SK-N-SH treated with all-trans-retinoic acid at 6 μM for 48 hours (cell line): Measurements from ENCODE around the gene MAML2.

Source experiments
- ATAC-seq: fragments of 200-7000 bp; cut with Tn5 transposase; 3 replicates; pipeline ENCODE4 v1.9.1; 2020; ENCODE audit warnings: mild to moderate bottlenecking, moderate library complexity
- ARNTL ChIP-seq: fragments of 450-650 bp; formaldehyde crosslinking; IDR thresholded peaks from 2 replicates; pipeline ENCODE4 v1.5.0; 2020; ENCODE audit warnings: low read depth, mild to moderate bottlenecking, moderate library complexity, borderline replicate concordance
- BACH2 ChIP-seq: fragments of 250-450 bp; sonication (Bioruptor Pico); IDR thresholded peaks from 2 replicates; pipeline ENCODE4 v1.9.0; 2021; ENCODE audit warnings: mild to moderate bottlenecking, borderline replicate concordance
- ESRRG ChIP-seq: fragments of 250-450 bp; sonication (Bioruptor Pico); IDR thresholded peaks from 2 replicates; pipeline ENCODE4 v1.6.1; 2021; ENCODE audit warnings: mild to moderate bottlenecking
- GLIS3 ChIP-seq: fragments of 250-450 bp; sonication (Bioruptor Pico); IDR thresholded peaks from 2 replicates; pipeline ENCODE4 v1.5.0; 2020; ENCODE audit warnings: mild to moderate bottlenecking, moderate library complexity
- ISL1 ChIP-seq: fragments of 250-450 bp; sonication (Bioruptor Pico); IDR thresholded peaks from 2 replicates; pipeline ENCODE4 v2.1.2; 2022; ENCODE audit warnings: mild to moderate bottlenecking, moderate library complexity
- OSR1 ChIP-seq: fragments of 250-450 bp; sonication (Bioruptor Pico); IDR thresholded peaks from 2 replicates; pipeline ENCODE4 v1.8.0; 2022; ENCODE audit warnings: moderate library complexity, mild to moderate bottlenecking, inconsistent platforms
- PPARA ChIP-seq: fragments of 250-450 bp; sonication (Bioruptor Pico); IDR thresholded peaks from 2 replicates; pipeline ENCODE4 v1.5.0; 2020; ENCODE audit warnings: mild to moderate bottlenecking, borderline replicate concordance
- RARB ChIP-seq: fragments of 250-450 bp; sonication (Bioruptor Pico); IDR thresholded peaks from 2 replicates; pipeline ENCODE4 v1.8.0; 2021; ENCODE audit warnings: mild to moderate bottlenecking, moderate library complexity
- SNAI2 ChIP-seq: fragments of 250-450 bp; sonication (Bioruptor Pico); IDR thresholded peaks from 2 replicates; pipeline ENCODE4 v1.5.0; 2020; ENCODE audit warnings: mild to moderate bottlenecking, moderate library complexity
- TCF4 ChIP-seq: fragments of 250-450 bp; sonication (Bioruptor Pico); IDR thresholded peaks from 2 replicates; pipeline ENCODE4 v1.8.0; 2021; ENCODE audit warnings: mild to moderate bottlenecking, moderate library complexity, borderline replicate concordance
- TOX ChIP-seq: fragments of 250-450 bp; sonication (Bioruptor Pico); IDR thresholded peaks from 2 replicates; pipeline ENCODE4 v1.8.0; 2021; ENCODE audit warnings: mild to moderate bottlenecking, moderate library complexity, borderline replicate concordance
- ZFP3 ChIP-seq: fragments of 250-450 bp; sonication (Bioruptor Pico); IDR thresholded peaks from 2 replicates; pipeline ENCODE4 v1.5.0; 2020; ENCODE audit warnings: mild to moderate bottlenecking, moderate library complexity
- ZNF565 ChIP-seq: fragments of 450-650 bp; formaldehyde crosslinking; conservative IDR thresholded peaks from 2 replicates; pipeline ENCODE4 v1.5.0; 2020; ENCODE audit warnings: low read depth, mild to moderate bottlenecking, moderate library complexity
- ZNF70 ChIP-seq: fragments of 450-650 bp; formaldehyde crosslinking; IDR thresholded peaks from 2 replicates; pipeline ENCODE4 v1.5.0; 2020; ENCODE audit warnings: mild to moderate bottlenecking, moderate library complexity
- ZNF8 ChIP-seq: fragments of 450-650 bp; formaldehyde crosslinking; IDR thresholded peaks from 2 replicates; pipeline ENCODE4 v1.5.0; 2020; ENCODE audit warnings: mild to moderate bottlenecking, moderate library complexity
- TF ChIP-seq, protein P1 (sequence below): fragments of 250-450 bp; sonication (Bioruptor Pico); IDR thresholded peaks from 2 replicates; pipeline ENCODE4 v1.8.0; 2020; ENCODE audit warnings: mild to moderate bottlenecking, moderate library complexity, borderline replicate concordance
- TF ChIP-seq, protein P2 (sequence below): fragments of 250-450 bp; sonication (Bioruptor Pico); IDR thresholded peaks from 2 replicates; pipeline ENCODE4 v1.8.0; 2021; ENCODE audit warnings: low read depth, mild to moderate bottlenecking, moderate library complexity, borderline replicate concordance
- TF ChIP-seq, protein P3 (sequence below): fragments of 250-450 bp; sonication (Bioruptor Pico); IDR thresholded peaks from 2 replicates; pipeline ENCODE4 v1.5.1; 2021; ENCODE audit warnings: mild to moderate bottlenecking, moderate library complexity
- TF ChIP-seq, protein P4 (sequence below): fragments of 250-450 bp; sonication (Bioruptor Pico); IDR thresholded peaks from 2 replicates; pipeline ENCODE4 v1.5.1; 2020; ENCODE audit warnings: low read depth, mild to moderate bottlenecking, moderate library complexity
- TF ChIP-seq, protein P5 (sequence below): fragments of 250-450 bp; sonication (Bioruptor Pico); IDR thresholded peaks from 2 replicates; pipeline ENCODE4 v1.5.0; 2020; ENCODE audit warnings: mild to moderate bottlenecking, moderate library complexity

Gene MAML2

DNA sequence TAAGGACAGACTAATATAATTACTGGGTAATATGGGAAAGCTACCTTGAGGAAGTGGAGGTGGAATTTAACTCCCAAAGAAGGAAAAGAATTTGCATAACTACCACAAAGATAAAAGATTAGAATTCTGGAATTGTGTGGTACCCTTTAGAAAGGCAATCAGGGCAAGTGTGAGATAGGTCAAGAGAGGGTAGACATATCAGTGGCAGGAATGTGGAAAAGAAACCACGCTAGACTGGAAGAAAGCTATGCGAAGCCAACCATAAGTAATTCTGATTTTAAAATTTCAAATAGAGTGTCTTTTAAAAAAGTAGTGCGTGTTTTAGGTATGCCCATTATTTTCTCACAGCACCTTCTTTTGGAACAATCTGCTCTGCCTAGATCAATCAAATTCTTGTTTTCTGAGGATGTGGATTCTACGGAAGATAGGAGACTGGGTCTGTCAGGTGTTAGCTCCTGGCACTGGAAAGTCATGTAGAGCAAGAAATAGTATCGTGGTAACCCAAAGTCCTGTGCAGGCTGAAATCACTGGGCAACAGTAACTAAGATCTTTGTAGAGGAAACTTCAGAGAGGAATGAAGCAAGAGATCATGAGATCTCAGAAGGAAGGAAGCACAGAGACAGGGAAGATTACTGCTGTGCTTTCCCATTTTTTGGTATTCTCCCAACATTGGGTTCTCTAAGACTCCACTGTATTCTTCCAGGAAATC, 307.8 kb downstream of the MAML2 start:
- TF ChIP-seq, protein P1, sequence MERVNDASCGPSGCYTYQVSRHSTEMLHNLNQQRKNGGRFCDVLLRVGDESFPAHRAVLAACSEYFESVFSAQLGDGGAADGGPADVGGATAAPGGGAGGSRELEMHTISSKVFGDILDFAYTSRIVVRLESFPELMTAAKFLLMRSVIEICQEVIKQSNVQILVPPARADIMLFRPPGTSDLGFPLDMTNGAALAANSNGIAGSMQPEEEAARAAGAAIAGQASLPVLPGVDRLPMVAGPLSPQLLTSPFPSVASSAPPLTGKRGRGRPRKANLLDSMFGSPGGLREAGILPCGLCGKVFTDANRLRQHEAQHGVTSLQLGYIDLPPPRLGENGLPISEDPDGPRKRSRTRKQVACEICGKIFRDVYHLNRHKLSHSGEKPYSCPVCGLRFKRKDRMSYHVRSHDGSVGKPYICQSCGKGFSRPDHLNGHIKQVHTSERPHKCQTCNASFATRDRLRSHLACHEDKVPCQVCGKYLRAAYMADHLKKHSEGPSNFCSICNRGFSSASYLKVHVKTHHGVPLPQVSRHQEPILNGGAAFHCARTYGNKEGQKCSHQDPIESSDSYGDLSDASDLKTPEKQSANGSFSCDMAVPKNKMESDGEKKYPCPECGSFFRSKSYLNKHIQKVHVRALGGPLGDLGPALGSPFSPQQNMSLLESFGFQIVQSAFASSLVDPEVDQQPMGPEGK (CRISPR knock-in tag) = no peak
- TF ChIP-seq GLIS3 (CRISPR knock-in tag) = no peak
- TF ChIP-seq BACH2 (CRISPR knock-in tag) = no peak
- no peak for TF ChIP-seq ZFP3 (CRISPR knock-in tag)
- TF ChIP-seq, protein P2, sequence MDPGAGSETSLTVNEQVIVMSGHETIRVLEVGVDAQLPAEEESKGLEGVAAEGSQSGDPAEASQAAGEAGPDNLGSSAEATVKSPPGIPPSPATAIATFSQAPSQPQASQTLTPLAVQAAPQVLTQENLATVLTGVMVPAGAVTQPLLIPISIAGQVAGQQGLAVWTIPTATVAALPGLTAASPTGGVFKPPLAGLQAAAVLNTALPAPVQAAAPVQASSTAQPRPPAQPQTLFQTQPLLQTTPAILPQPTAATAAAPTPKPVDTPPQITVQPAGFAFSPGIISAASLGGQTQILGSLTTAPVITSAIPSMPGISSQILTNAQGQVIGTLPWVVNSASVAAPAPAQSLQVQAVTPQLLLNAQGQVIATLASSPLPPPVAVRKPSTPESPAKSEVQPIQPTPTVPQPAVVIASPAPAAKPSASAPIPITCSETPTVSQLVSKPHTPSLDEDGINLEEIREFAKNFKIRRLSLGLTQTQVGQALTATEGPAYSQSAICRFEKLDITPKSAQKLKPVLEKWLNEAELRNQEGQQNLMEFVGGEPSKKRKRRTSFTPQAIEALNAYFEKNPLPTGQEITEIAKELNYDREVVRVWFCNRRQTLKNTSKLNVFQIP (CRISPR knock-in tag) = no peak
- TF ChIP-seq RARB (CRISPR knock-in tag) = no peak
- TF ChIP-seq, protein P3, sequence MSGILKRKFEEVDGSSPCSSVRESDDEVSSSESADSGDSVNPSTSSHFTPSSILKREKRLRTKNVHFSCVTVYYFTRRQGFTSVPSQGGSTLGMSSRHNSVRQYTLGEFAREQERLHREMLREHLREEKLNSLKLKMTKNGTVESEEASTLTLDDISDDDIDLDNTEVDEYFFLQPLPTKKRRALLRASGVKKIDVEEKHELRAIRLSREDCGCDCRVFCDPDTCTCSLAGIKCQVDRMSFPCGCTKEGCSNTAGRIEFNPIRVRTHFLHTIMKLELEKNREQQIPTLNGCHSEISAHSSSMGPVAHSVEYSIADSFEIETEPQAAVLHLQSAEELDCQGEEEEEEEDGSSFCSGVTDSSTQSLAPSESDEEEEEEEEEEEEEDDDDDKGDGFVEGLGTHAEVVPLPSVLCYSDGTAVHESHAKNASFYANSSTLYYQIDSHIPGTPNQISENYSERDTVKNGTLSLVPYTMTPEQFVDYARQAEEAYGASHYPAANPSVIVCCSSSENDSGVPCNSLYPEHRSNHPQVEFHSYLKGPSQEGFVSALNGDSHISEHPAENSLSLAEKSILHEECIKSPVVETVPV (CRISPR knock-in tag) = no peak
- TF ChIP-seq ZNF70 (CRISPR knock-in tag) = no peak
- no peak for TF ChIP-seq OSR1 (CRISPR knock-in tag)
- no peak for TF ChIP-seq ISL1
- TF ChIP-seq ARNTL = no peak
- no peak for TF ChIP-seq PPARA (CRISPR knock-in tag)
- no peak for TF ChIP-seq SNAI2 (CRISPR knock-in tag)
- TF ChIP-seq, protein P4, sequence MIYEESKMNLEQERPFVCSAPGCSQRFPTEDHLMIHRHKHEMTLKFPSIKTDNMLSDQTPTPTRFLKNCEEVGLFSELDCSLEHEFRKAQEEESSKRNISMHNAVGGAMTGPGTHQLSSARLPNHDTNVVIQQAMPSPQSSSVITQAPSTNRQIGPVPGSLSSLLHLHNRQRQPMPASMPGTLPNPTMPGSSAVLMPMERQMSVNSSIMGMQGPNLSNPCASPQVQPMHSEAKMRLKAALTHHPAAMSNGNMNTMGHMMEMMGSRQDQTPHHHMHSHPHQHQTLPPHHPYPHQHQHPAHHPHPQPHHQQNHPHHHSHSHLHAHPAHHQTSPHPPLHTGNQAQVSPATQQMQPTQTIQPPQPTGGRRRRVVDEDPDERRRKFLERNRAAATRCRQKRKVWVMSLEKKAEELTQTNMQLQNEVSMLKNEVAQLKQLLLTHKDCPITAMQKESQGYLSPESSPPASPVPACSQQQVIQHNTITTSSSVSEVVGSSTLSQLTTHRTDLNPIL = no peak
- TF ChIP-seq TOX (CRISPR knock-in tag) = no peak
- TF ChIP-seq, protein P5, sequence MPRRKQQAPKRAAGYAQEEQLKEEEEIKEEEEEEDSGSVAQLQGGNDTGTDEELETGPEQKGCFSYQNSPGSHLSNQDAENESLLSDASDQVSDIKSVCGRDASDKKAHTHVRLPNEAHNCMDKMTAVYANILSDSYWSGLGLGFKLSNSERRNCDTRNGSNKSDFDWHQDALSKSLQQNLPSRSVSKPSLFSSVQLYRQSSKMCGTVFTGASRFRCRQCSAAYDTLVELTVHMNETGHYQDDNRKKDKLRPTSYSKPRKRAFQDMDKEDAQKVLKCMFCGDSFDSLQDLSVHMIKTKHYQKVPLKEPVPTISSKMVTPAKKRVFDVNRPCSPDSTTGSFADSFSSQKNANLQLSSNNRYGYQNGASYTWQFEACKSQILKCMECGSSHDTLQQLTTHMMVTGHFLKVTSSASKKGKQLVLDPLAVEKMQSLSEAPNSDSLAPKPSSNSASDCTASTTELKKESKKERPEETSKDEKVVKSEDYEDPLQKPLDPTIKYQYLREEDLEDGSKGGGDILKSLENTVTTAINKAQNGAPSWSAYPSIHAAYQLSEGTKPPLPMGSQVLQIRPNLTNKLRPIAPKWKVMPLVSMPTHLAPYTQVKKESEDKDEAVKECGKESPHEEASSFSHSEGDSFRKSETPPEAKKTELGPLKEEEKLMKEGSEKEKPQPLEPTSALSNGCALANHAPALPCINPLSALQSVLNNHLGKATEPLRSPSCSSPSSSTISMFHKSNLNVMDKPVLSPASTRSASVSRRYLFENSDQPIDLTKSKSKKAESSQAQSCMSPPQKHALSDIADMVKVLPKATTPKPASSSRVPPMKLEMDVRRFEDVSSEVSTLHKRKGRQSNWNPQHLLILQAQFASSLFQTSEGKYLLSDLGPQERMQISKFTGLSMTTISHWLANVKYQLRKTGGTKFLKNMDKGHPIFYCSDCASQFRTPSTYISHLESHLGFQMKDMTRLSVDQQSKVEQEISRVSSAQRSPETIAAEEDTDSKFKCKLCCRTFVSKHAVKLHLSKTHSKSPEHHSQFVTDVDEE (CRISPR knock-in tag) = no peak
- no peak for TF ChIP-seq ESRRG
- no peak for TF ChIP-seq ZNF8 (CRISPR knock-in tag)
- no peak for ATAC-seq

DNA sequence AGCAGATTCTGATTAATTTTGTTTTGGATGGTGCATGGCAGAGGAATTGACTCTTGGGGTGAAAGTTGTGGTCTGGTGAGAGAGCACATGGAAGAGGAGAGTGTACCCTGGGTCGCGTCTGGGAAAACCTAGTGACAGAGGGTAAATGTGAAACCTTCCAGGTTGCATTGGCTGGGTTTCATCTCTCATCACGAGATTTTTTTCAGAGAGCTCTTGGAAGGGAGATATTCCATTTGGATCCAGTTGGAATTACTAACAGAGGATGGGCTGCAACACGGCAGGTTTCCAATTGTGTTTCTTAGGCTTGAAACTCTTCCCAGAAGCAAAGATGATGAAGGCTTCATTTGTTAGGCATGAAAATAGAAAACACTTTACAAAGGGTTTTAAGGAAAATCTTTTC, 309.4 kb downstream of the MAML2 start:
- TF ChIP-seq ZNF70 (CRISPR knock-in tag) (no peak), BACH2 (CRISPR knock-in tag) (no peak), ARNTL (no peak), ZNF565 (CRISPR knock-in tag) (no peak), TOX (CRISPR knock-in tag) (no peak), ISL1 (no peak)
- TF ChIP-seq, protein P4 = no peak
- ATAC-seq = no peak

DNA sequence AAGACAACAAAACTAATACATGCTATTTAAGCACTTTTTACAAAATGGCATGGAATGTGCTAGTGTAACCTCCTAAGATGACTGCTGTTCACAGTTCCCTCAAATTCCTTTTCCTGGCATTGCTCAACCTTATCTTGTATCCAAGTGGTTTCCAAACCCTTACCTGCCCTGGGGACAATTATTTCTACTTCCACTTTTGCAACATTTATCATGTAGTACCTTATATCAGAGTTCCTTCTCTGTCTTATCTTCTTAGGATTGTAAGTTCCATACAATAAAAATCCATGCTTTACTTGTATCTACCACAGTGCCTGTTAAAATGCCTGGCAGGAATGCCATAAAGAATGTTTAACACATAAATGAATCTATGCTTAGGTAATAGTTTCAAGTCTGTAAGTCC, 309.9 kb downstream of the MAML2 start:
- no peak for ATAC-seq
- TF ChIP-seq SNAI2 (CRISPR knock-in tag) (no peak), GLIS3 (CRISPR knock-in tag) (no peak), TCF4 (CRISPR knock-in tag) (no peak)
- TF ChIP-seq, protein P2 (CRISPR knock-in tag) = no peak
- TF ChIP-seq, protein P1 (CRISPR knock-in tag) = no peak
